Heart left ventricle (tissue), 13 donors: ENCODE measurements around the gene PSMA2.

Experiments
- POLR2A ChIP-seq, 2 donors: fragments of 450-650 bp; IDR thresholded peaks; one replicate each; pipeline ENCODE4 v1.6.1; 2017; ENCODE audit warnings: antibody characterized with exemption in 2 of 2, mild to moderate bottlenecking in 2 of 2, moderate library complexity in 2 of 2
- TF ChIP-seq, protein P1 (sequence below), 12 donors: fragments of 200-600 bp; sonication (generic) in 4 of 12; IDR thresholded peaks; one replicate each; pipeline versions ENCODE4 v1.5.0 to v1.8.0; 2018 to 2022; ENCODE audit warnings: antibody characterized with exemption in 12 of 12, mild to moderate bottlenecking in 5 of 12
- donor health status: ischemic (EF 13 %, LVEDD 7.1; RV severe dilation, severe dysfunction).
- donor health status: DM: no; HTN: yes; CAD: no.
- donor health status: DM: no; HTN: no; CAD: no.
- donor health status: ischemic (EF 25% LVEDD 6.9; RV normal size, moderate dysfunction).
- donor health status: ischemic (EF 25% LVEDD 5.7; RV mildly dilated, moderate dysfunction).
- donor health status: ischemic (EF 35%, LVEDD 5.7; RV mildly dilated, moderate dysfunction).
- donor health status: nonischemic (EF 11% LVEDD 7.7; RV severe dilation, severe dysfunction).
- donor health status: DM: yes; HTN: yes; CAD: no.
- donor health status: PGD.
- donor health status: ischemic (EF 29% LVEDD 5.4; RV normal size, mild dysfunction).
- donor health status: nonischemic (EF 23%, LVEDD 6.1; RV moderate dilation, normal function).

DNA sequence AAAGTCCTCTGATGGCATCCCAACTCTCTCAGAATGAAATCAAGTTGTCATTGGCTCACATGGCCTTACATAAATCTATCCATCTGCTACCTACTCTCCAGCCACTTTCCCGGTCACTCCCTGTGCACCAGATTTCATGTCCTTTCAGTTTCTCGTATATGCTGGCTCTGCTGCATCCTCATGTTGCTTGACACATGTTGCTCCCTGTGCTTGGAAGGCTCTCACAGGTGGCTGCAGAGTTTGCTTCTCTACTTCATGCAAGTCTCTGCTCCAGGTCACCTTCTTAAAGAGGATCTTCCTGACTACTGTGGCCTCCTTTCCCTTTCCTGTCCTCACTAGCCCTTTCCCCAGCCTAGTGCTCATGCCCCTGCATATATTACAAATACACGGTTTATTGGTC lies 48.5 kb upstream of the PSMA2 start:
- TF ChIP-seq, protein P1, sequence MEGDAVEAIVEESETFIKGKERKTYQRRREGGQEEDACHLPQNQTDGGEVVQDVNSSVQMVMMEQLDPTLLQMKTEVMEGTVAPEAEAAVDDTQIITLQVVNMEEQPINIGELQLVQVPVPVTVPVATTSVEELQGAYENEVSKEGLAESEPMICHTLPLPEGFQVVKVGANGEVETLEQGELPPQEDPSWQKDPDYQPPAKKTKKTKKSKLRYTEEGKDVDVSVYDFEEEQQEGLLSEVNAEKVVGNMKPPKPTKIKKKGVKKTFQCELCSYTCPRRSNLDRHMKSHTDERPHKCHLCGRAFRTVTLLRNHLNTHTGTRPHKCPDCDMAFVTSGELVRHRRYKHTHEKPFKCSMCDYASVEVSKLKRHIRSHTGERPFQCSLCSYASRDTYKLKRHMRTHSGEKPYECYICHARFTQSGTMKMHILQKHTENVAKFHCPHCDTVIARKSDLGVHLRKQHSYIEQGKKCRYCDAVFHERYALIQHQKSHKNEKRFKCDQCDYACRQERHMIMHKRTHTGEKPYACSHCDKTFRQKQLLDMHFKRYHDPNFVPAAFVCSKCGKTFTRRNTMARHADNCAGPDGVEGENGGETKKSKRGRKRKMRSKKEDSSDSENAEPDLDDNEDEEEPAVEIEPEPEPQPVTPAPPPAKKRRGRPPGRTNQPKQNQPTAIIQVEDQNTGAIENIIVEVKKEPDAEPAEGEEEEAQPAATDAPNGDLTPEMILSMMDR (IDR thresholded peaks at IDR 0.05) = no peak
- TF ChIP-seq POLR2A (IDR thresholded peaks at IDR 0.05) = no peak
